Hepatocyte (in vitro differentiated cells): ENCODE results near the gene DMD. TPM values are rescaled to one million over a fixed set of nuclear protein-coding genes. Genes with fewer than 3 reads are reported as not detected.

Experiments
- DNase-seq: peaks from one replicate; pipeline ENCODE4 v3.0.0-alpha.2; 2016; ENCODE audit warnings: low spot score
- H2AFZ ChIP-seq: fragments of 200-600 bp; sonication (generic); 2 replicates; pipeline ENCODE4 v1.6.0; 2016; ENCODE audit warnings: antibody characterized with exemption, mild to moderate bottlenecking
- H3K27ac ChIP-seq: fragments of 200-600 bp; sonication (generic); 2 replicates; pipeline ENCODE4 v1.5.1; 2016; ENCODE audit warnings: mild to moderate bottlenecking
- H3K27me3 ChIP-seq: fragments of 200-600 bp; sonication (generic); 2 replicates; pipeline ENCODE4 v1.6.1; 2016
- H3K36me3 ChIP-seq: fragments of 200-600 bp; sonication (generic); replicated peaks from 2 replicates; pipeline ENCODE4 v1.5.1; 2016; ENCODE audit warnings: low read depth; ENCODE audit not compliant: insufficient read depth
- H3K4me1 ChIP-seq: fragments of 200-600 bp; sonication (generic); 2 replicates; pipeline ENCODE4 v1.5.1; 2016; ENCODE audit warnings: mild to moderate bottlenecking, moderate library complexity; ENCODE audit not compliant: insufficient read depth
- H3K4me2 ChIP-seq: fragments of 200-600 bp; sonication (generic); 2 replicates; pipeline ENCODE4 v1.6.0; 2016
- H3K4me3 ChIP-seq: fragments of 200-600 bp; sonication (generic); 2 replicates; pipeline ENCODE4 v1.5.1; 2016; ENCODE audit warnings: mild to moderate bottlenecking
- H3K79me2 ChIP-seq: fragments of 200-600 bp; sonication (generic); 2 replicates; pipeline ENCODE4 v1.6.0; 2017; ENCODE audit warnings: mild to moderate bottlenecking
- H3K9me2 ChIP-seq: fragments of 200-600 bp; sonication (generic); replicated peaks from 2 replicates; pipeline ENCODE4 v1.6.0; 2017; ENCODE audit warnings: mild to moderate bottlenecking; ENCODE audit not compliant: insufficient read depth
- H3K9me3 ChIP-seq: fragments of 200-600 bp; sonication (generic); 2 replicates; pipeline ENCODE4 v1.5.1; 2016; ENCODE audit warnings: low read depth, mild to moderate bottlenecking
- H4K20me1 ChIP-seq: fragments of 200-600 bp; sonication (generic); 2 replicates; pipeline ENCODE4 v1.6.0; 2016; ENCODE audit warnings: mild to moderate bottlenecking; ENCODE audit not compliant: insufficient read depth, poor library complexity, severe bottlenecking
- CTCF ChIP-seq: fragments of 200-600 bp; sonication (generic); IDR thresholded peaks from 2 replicates; pipeline ENCODE4 v1.5.1; 2016; ENCODE audit warnings: antibody characterized with exemption, mild to moderate bottlenecking; ENCODE audit not compliant: poor library complexity
- EZH2 ChIP-seq: fragments of 200-600 bp; sonication (generic); IDR thresholded peaks from 2 replicates; pipeline ENCODE4 v1.6.1; 2016; ENCODE audit warnings: antibody characterized with exemption, mild to moderate bottlenecking, borderline replicate concordance
- EZH2phosphoT487 ChIP-seq: fragments of 200-600 bp; sonication (generic); IDR thresholded peaks from one replicate; pipeline ENCODE4 v1.6.1; 2018; ENCODE audit warnings: antibody characterized with exemption, mild to moderate bottlenecking, low read depth, moderate library complexity; ENCODE audit not compliant: unreplicated experiment, severe bottlenecking
- WGBS: methylation state at CpG from one replicate; pipeline ENCODE4 v1.1.6; 2016; ENCODE audit warnings: low lambda C conversion rate; ENCODE audit errors: missing lambda C conversion rate; 5-methylcytosine and 5-hydroxymethylcytosine counted together
- polyA plus RNA-seq: library from polyadenylated mRNA; unstranded; fragments of >200 nt; fragmentation: Nextera tagmentation; extraction: Ambion mirVana; gene quantifications from 2 replicates; pipeline ENCODE4 v1.2.1, GENCODE V29; 2016
- total RNA-seq: library from RNA; depleted of rRNA; stranded (reverse); fragments of >200 nt; gene quantifications from 2 replicates; pipeline ENCODE4 v1.2.3, GENCODE V29; 2014

DMD gene
- total and polyA plus RNA-seq, 2 experiments from 2014 or later: 14.2 to 27.8 TPM

- DNase-seq: no peak
- 60% methylated on average over 1 of the region's 1 CpG for WGBS
- Histone ChIP-seq H3K9me2 (no peaks in the 10 kb centered on the region), H3K4me1 (no peaks in the 10 kb centered on the region), H3K4me3 (no peak overlapping the region), H3K9me3 (no peaks in the 10 kb centered on the region), H3K36me3 (no peaks in the 10 kb centered on the region), H3K27me3 (no peaks in the 10 kb centered on the region), H3K4me2 (no peak overlapping the region), H4K20me1 (no peaks in the 10 kb centered on the region), H2AFZ (no peak overlapping the region), H3K79me2 (no peaks in the 10 kb centered on the region), H3K27ac (no peak overlapping the region)
- TF ChIP-seq CTCF (no peak), EZH2 (no peak)
Observed at GRCh38 chrX:33207056-33207455, 4.3 kb downstream of the DMD start.

GRCh38 chrX:33205321-33205720 lies 6.0 kb downstream of the DMD start:
- H3K4me1 ChIP-seq: no peaks in the 10 kb centered on the region
- H3K79me2 ChIP-seq: no peaks in the 10 kb centered on the region
- H3K36me3 ChIP-seq: no peaks in the 10 kb centered on the region
- no peak overlapping the region for H3K4me3 ChIP-seq
- peak overlapping the region; percentile 26 for H3K4me2 ChIP-seq
- H3K27me3 ChIP-seq: no peaks in the 10 kb centered on the region
- TF ChIP-seq CTCF: no peak
- no peak for TF ChIP-seq EZH2
- TF ChIP-seq EZH2phosphoT487: no peak
- H3K9me2 ChIP-seq: no peaks in the 10 kb centered on the region
- 52% methylated on average over 3 of the region's 3 CpGs for WGBS
- H3K27ac ChIP-seq: no peak overlapping the region
- H4K20me1 ChIP-seq: no peaks in the 10 kb centered on the region
- no peak overlapping the region for H2AFZ ChIP-seq
- DNase-seq: no peak
- H3K9me3 ChIP-seq: no peaks in the 10 kb centered on the region

- Histone ChIP-seq H4K20me1 (no peaks in the 10 kb centered on the region), H3K27me3 (no peaks in the 10 kb centered on the region), H3K27ac (no peak overlapping the region), H3K4me2 (peak overlapping the region; percentile 26), H3K4me1 (no peaks in the 10 kb centered on the region), H3K9me2 (no peaks in the 10 kb centered on the region), H2AFZ (no peak overlapping the region), H3K9me3 (no peaks in the 10 kb centered on the region), H3K79me2 (no peaks in the 10 kb centered on the region), H3K4me3 (no peak overlapping the region), H3K36me3 (no peaks in the 10 kb centered on the region)
- TF ChIP-seq CTCF: no peak
- WGBS: 60% methylated on average over 5 of the region's 5 CpGs
- peak; percentile 18 for DNase-seq
Observed at GRCh38 chrX:33204889-33205288, 6.5 kb downstream of the DMD start.

- H4K20me1 ChIP-seq: no peaks in the 10 kb centered on the region
- no peak for DNase-seq
- no peak overlapping the region for H3K27ac ChIP-seq
- H3K4me2 ChIP-seq: no peak overlapping the region
- H3K36me3 ChIP-seq: no peaks in the 10 kb centered on the region
- no peak for TF ChIP-seq CTCF
- TF ChIP-seq EZH2: no peak
- no peak for TF ChIP-seq EZH2phosphoT487
- no peaks in the 10 kb centered on the region for H3K27me3 ChIP-seq
- no peaks in the 10 kb centered on the region for H3K9me3 ChIP-seq
- 92% methylated on average over 8 of the region's 8 CpGs for WGBS
- no peaks in the 10 kb centered on the region for H3K4me1 ChIP-seq
- no peak overlapping the region for H3K4me3 ChIP-seq
- H3K9me2 ChIP-seq: no peaks in the 10 kb centered on the region
- no peak overlapping the region for H2AFZ ChIP-seq
- H3K79me2 ChIP-seq: no peaks in the 10 kb centered on the region
Observed at GRCh38 chrX:33198561-33199279, 12.6 kb downstream of the DMD start.
